ENCODE measurements around the gene CTDSPL. TPM values are rescaled to one million over a fixed set of nuclear protein-coding genes. Genes with fewer than 3 reads are reported as not detected.

Gene CTDSPL
- total and polyA plus RNA-seq, 10 of the 15 experiments (the other 5 are each of a cell fraction or from before 2014, with no cell fraction given): 0.05 to 0.51 (median 0.18) TPM; not detected in 6

GRCh38 chr3:37847689-37848088 is 14.0 kb upstream of the CTDSPL start:
- intact Hi-C loops (cut with micrococcal nuclease; ENCODE audit: unreplicated experiment): no loop called here
- Histone ChIP-seq H2AFZ (ENCODE audit: control insufficient read depth, low read depth, low read length) (no peak overlapping the region), H3K79me2 (ENCODE audit: control insufficient read depth, insufficient read depth, low read length) (no peaks in the 10 kb centered on the region), H3K4me3 (no peak overlapping the region), H4K20me1 (ENCODE audit: control insufficient read depth, insufficient read depth) (no peaks in the 10 kb centered on the region), H3K9ac (ENCODE audit: control insufficient read depth, insufficient read depth, low read length) (no peak overlapping the region), H3K27me3 (replicated peaks in 1 of 2; ENCODE audit: control insufficient read depth in 2 of 2, insufficient read depth in 2 of 2, low read length in 1 of 2) (no peaks in the 10 kb centered on the region), H3K36me3 (ENCODE audit: control insufficient read depth in 2 of 2, insufficient read depth in 2 of 2, low read length in 1 of 2) (no peaks in the 10 kb centered on the region), H3K9me3 (replicated peaks; ENCODE audit: control insufficient read depth, insufficient read depth, low read length) (no peaks in the 10 kb centered on the region), H3K27ac (ENCODE audit: control insufficient read depth, insufficient read depth) (no peak overlapping the region), H3K4me2 (ENCODE audit: control insufficient read depth, insufficient read depth) (no peak overlapping the region), H3K4me1 (ENCODE audit: control insufficient read depth, insufficient read depth, low read length) (no peaks in the 10 kb centered on the region)
- BruUV-seq (replicated peaks): no TSS peak
- no peak for ATAC-seq
- SMC1A ChIA-PET (ENCODE audit: uncharacterized antibody, unreplicated experiment): no interaction called here
- FAIRE-seq: no peak
- RAD21 ChIA-PET (ENCODE audit: unreplicated experiment): no interaction called here
- in situ Hi-C loops (cut with MboI): no loop called here
- TF ChIP-seq MEF2B (IDR thresholded peaks at IDR 0.05; ENCODE audit: partially characterized antibody, poor library complexity, severe bottlenecking): no peak
- no peak for TF ChIP-seq ZNF622 (IDR thresholded peaks at IDR 0.05)
- TF ChIP-seq SREBF2 (IDR thresholded peaks at IDR 0.05; ENCODE audit: low read length): no peak
- no peak for TF ChIP-seq BHLHE40 (IDR thresholded peaks at IDR 0.05; ENCODE audit: borderline replicate concordance in 1 of 2, low read depth in 2 of 2, low read length in 1 of 2)
- no peak for TF ChIP-seq BCLAF1 (IDR thresholded peaks at IDR 0.05)
- no peak for TF ChIP-seq NFXL1 (IDR thresholded peaks at IDR 0.05; ENCODE audit: borderline replicate concordance)
- TF ChIP-seq TCF7 (IDR thresholded peaks at IDR 0.05; ENCODE audit: borderline replicate concordance): no peak
- no peak for TF ChIP-seq RFX5 (IDR thresholded peaks at IDR 0.05; ENCODE audit: low read depth, low read length)
- TF ChIP-seq RUNX3 (IDR thresholded peaks at IDR 0.05; ENCODE audit: low read length): no peak
- no peak for TF ChIP-seq EP300 (IDR thresholded peaks at IDR 0.05; ENCODE audit: borderline replicate concordance in 1 of 2, control insufficient read depth in 1 of 2, low read depth in 2 of 2, low read length in 2 of 2)
- no peak for TF ChIP-seq TARDBP (IDR thresholded peaks at IDR 0.05; ENCODE audit: borderline replicate concordance)
- no peak for TF ChIP-seq NBN (IDR thresholded peaks at IDR 0.05)
- no peak for TF ChIP-seq CEBPB (IDR thresholded peaks at IDR 0.05; ENCODE audit: borderline replicate concordance in 1 of 2, low read depth in 2 of 2, low read length in 2 of 2)
- POLR2A ChIA-PET: no interaction called here
- no peak for DNase-seq (ENCODE audit: low read depth, low spot score)
- WGBS (ENCODE audit: insufficient coverage, insufficient replicate concordance, low lambda C conversion rate, missing lambda C conversion rate): 2% methylated on average over 4 of the region's 4 CpGs
- CTCF ChIA-PET: interaction anchor here (0.7 to 1.2 kb wide), 2 partner anchors 120 to 127 kb away, joined by 3 read pairs; no protein-coding TSS in a partner anchor

All from GM12878 (cell line).